Measurements from ENCODE around the gene IL22RA1. TPM values are rescaled to one million over a fixed set of nuclear protein-coding genes. Genes with fewer than 3 reads are reported as not detected.

IL22RA1 gene
- total and polyA plus RNA-seq, 9 of the 15 experiments (the other 6 are each of a cell fraction or from before 2014, with no cell fraction given), result not detected

GRCh38 chr1:24075590-24075854, 67.4 kb downstream of the IL22RA1 start:
- CTCF ChIA-PET (ENCODE audit: low intra/inter-chr PET ratio), result no interaction called here
- no peaks in the 10 kb centered on the region for H3K9me1 ChIP-seq (ENCODE audit: control insufficient read depth, insufficient read depth, low read length)
- H3K79me2 ChIP-seq (ENCODE audit: control insufficient read depth, insufficient read depth, low read length), result no peaks in the 10 kb centered on the region
- H3K4me2 ChIP-seq (ENCODE audit: insufficient read depth, low read length), result no peak overlapping the region
- in situ Hi-C loops (cut with MboI), result no loop called here
- no peak overlapping the region for H3K27ac ChIP-seq (ENCODE audit: extremely low read depth, low read depth, low read length)
- WGBS (ENCODE audit: insufficient coverage, low coverage, missing lambda C conversion rate), result 1% methylated on average over 4 of the region's 4 CpGs
- H3K4me1 ChIP-seq (replicated peaks in 1 of 2; ENCODE audit: control insufficient read depth in 2 of 2, insufficient read depth in 2 of 2, low read length in 2 of 2), result no peaks in the 10 kb centered on the region; a peak in 1 of 5 replicates
- no peaks in the 10 kb centered on the region for H3K36me3 ChIP-seq (ENCODE audit: control insufficient read depth, insufficient read depth, low read length)
- H2AFZ ChIP-seq (ENCODE audit: low read depth, low read length), result no peak overlapping the region
- POLR2A ChIA-PET, result no interaction called here
- FAIRE-seq (no peak), DNase-seq (ENCODE audit: extremely low read depth in 1 of 4, low spot score in 3 of 4) (no peak), ATAC-seq (no peak)
- no peaks in the 10 kb centered on the region for H3K9me3 ChIP-seq (replicated peaks; ENCODE audit: control insufficient read depth, insufficient read depth, low read depth, low read length)
- BruUV-seq (replicated peaks), result no TSS peak
- no peak overlapping the region for H3K4me3 ChIP-seq
- H3K27me3 ChIP-seq (ENCODE audit: control insufficient read depth in 2 of 2, insufficient read depth in 2 of 2, low read length in 2 of 2), result peaks cover 46 to 77% of the 10 kb centered on the region in 2 experiments
- H4K20me1 ChIP-seq (replicated peaks; ENCODE audit: control insufficient read depth, insufficient read depth, low read length), result 0 out of 2 replicates have a peak, but pooled peaks cover 8% of the 10 kb centered on the region
- intact Hi-C loops (cut with micrococcal nuclease), result no loop called here
- no peak for TF ChIP-seq SIX5 (IDR thresholded peaks at IDR 0.05; ENCODE audit: borderline replicate concordance in 1 of 2, insufficient read depth in 1 of 2, low read depth in 1 of 2, low read length in 2 of 2)
- TF ChIP-seq ZFP36 (IDR thresholded peaks at IDR 0.05; ENCODE audit: low read depth, low read length, partially characterized antibody), result peak; percentile 88
- no peak overlapping the region for H3K9ac ChIP-seq (ENCODE audit: insufficient read depth in 1 of 2, low read depth in 2 of 2, low read length in 2 of 2)

- intact Hi-C loops (cut with micrococcal nuclease), result no loop called here
- CTCF ChIA-PET (ENCODE audit: low intra/inter-chr PET ratio), result no interaction called here
- no peak overlapping the region for H3K9ac ChIP-seq (ENCODE audit: insufficient read depth in 1 of 2, low read depth in 2 of 2, low read length in 2 of 2)
These were observed 67.9 kb downstream of the IL22RA1 start for GRCh38 chr1:24074817-24075589.

More at GRCh38 chr1:24074817-24075589, 67.9 kb downstream of the IL22RA1 start:
- Histone ChIP-seq H3K36me3 (ENCODE audit: control insufficient read depth, insufficient read depth, low read length) (no peaks in the 10 kb centered on the region), H3K9me3 (replicated peaks; ENCODE audit: control insufficient read depth, insufficient read depth, low read depth, low read length) (no peaks in the 10 kb centered on the region), H3K27ac (ENCODE audit: extremely low read depth, low read depth, low read length) (no peak overlapping the region), H4K20me1 (replicated peaks; ENCODE audit: control insufficient read depth, insufficient read depth, low read length) (0 out of 2 replicates have a peak, but pooled peaks cover 8% of the 10 kb centered on the region), H2AFZ (ENCODE audit: low read depth, low read length) (no peak overlapping the region), H3K27me3 (ENCODE audit: control insufficient read depth in 2 of 2, insufficient read depth in 2 of 2, low read length in 2 of 2) (peaks cover 44 to 74% of the 10 kb centered on the region in 2 experiments), H3K4me3 (no peak overlapping the region), H3K4me1 (replicated peaks in 1 of 2; ENCODE audit: control insufficient read depth in 2 of 2, insufficient read depth in 2 of 2, low read length in 2 of 2) (no peaks in the 10 kb centered on the region; a peak in 1 of 5 replicates), H3K4me2 (ENCODE audit: insufficient read depth, low read length) (no peak overlapping the region), H3K79me2 (ENCODE audit: control insufficient read depth, insufficient read depth, low read length) (no peaks in the 10 kb centered on the region), H3K9me1 (ENCODE audit: control insufficient read depth, insufficient read depth, low read length) (no peaks in the 10 kb centered on the region)
- FAIRE-seq, result no peak
- in situ Hi-C loops (cut with MboI), result no loop called here
- DNase-seq (ENCODE audit: extremely low read depth in 1 of 4, low spot score in 3 of 4), result no peak
- 2% methylated on average over 15 of the region's 15 CpGs for WGBS (ENCODE audit: insufficient coverage, low coverage, missing lambda C conversion rate)
- TF ChIP-seq SETDB1 (IDR thresholded peaks at IDR 0.05; ENCODE audit: low read length) (no peak), ZNF121 (CRISPR knock-in tag; conservative IDR thresholded peaks at IDR 0.05) (peak; percentile 92)
- ATAC-seq, result no peak
- BruUV-seq (replicated peaks), result no TSS peak
- POLR2A ChIA-PET, result interaction anchor here (0.6 to 1.1 kb wide), 2 partner anchors 8 to 28 kb away, joined by 3 to 4 read pairs; no protein-coding TSS in a partner anchor

All from K562 (cell line).